ENCODE measurements around the gene SRSF2.

DNA sequence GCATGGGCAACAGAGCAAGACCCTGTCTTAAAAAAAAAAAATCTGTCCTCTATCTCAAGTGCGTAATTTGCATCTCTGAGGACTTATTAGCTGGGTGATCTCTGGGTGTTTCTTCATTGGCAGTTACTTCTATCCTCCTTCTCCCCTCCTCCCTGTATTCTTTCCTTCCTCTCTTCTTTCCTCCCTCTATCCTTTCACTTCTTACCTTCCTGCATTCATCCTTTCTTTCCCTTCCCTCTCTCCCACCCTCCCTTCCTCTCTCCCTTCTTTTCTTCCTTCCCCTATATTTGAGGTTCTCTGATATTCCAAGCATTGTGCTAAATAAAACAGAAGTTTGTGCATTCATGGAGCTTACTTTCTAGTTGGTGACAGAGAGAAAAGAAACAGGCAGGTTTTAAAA is 11.5 kb upstream of the SRSF2 start:
- no peak for TF ChIP-seq POLR2A (IDR thresholded peaks at IDR 0.05)
- TF ChIP-seq, protein P1, sequence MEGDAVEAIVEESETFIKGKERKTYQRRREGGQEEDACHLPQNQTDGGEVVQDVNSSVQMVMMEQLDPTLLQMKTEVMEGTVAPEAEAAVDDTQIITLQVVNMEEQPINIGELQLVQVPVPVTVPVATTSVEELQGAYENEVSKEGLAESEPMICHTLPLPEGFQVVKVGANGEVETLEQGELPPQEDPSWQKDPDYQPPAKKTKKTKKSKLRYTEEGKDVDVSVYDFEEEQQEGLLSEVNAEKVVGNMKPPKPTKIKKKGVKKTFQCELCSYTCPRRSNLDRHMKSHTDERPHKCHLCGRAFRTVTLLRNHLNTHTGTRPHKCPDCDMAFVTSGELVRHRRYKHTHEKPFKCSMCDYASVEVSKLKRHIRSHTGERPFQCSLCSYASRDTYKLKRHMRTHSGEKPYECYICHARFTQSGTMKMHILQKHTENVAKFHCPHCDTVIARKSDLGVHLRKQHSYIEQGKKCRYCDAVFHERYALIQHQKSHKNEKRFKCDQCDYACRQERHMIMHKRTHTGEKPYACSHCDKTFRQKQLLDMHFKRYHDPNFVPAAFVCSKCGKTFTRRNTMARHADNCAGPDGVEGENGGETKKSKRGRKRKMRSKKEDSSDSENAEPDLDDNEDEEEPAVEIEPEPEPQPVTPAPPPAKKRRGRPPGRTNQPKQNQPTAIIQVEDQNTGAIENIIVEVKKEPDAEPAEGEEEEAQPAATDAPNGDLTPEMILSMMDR (IDR thresholded peaks at IDR 0.05) = no peak
- TF ChIP-seq EP300 (IDR thresholded peaks at IDR 0.05) = no peak
